HG03103 (cell line): ENCODE measurements around the gene ACSM6.
"Not testable (repeated sequence)": the region's sequence is repeated elsewhere in the genome, so short reads cannot be mapped to it uniquely, and the experiment has no call there.

Experiments used
- ATAC-seq: cut with Tn5 transposase; IDR thresholded peaks from one replicate; pipeline ENCODE4 v1.9.1; 2021; ENCODE audit warnings: low read depth; ENCODE audit not compliant: unreplicated experiment

Gene ACSM6

DNA sequence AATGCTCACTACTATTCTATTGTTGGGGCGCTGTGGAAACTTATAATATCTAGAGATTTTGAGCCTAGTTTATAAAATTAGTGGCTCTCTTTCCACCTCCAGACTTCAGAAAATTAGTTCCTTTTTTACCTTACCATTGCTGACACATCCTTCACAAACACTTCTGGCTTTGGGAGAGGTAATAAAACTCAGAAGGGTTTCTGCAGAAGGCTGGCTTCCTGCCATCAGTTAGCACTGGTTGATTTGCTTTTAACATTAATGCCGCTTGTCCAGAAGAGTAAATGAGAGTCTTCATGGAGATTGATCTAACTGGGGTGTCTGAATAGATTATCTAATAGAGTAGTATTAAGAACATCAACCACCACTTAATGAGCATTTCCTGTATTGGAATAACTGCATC, 20.3 kb downstream of the ACSM6 start:
- no peak for ATAC-seq

DNA sequence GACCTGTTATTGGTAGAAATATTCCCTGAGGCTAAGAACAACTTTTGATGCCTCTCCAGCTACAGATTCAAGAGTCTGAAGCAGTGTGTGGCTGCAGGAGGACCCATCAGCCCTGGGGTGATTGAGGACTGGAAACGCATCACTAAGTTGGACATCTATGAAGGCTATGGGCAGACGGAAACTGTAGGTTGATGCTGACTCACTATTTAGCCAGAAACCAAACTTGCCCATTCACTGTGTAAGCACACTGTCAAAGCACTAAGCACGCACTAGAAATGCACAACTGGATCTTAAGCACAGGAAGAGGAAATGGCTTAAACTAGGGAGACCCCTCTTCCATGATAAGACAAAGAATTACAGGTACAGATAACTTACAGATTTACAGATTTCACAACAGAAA, 20.8 kb downstream of the ACSM6 start:
- ATAC-seq = no peak

DNA sequence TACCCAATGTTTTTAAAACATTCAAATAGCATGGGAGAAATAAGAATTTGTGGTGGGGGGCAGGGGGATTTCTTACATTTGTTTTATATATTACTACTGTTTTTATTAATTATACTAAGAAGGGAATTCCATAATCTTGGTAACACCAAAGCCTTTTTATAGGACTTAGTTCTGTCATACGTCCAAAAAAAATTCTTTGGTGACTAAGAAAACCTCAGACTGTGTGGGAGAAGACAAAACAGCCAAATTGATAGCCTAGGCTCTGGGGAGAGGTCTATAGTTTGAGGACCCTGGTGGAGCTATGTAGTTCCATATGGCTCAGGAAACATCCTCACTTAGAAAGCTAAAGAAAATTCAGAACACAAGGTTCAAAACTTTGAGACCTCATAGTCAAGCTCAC, 23.4 kb downstream of the ACSM6 start:
- ATAC-seq = no peak

DNA sequence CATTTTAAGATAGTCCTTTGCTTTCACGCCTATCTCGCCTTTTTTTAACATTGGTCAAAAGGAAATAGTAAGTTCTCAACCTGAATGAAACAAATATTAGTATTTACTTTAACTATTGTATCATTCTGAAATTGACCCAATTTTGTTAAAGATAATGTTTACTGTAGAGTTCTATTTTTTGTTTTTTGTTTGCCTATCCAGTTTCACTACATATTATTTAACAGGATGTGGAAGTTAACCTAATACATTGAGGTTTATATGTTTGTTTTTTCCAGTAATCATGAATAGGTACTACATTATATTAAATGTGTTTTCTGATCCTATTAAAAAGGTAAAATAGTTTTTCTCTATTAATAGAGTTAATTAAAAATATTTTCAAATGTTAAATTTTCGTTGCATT, 26.5 kb downstream of the ACSM6 start:
- no peak for ATAC-seq

- no peak for ATAC-seq
These were observed 27.1 kb downstream of the ACSM6 start for GRCh38 chr10:95221124-95221523.

GRCh38 chr10:95225136-95225535, 31.1 kb downstream of the ACSM6 start:
- ATAC-seq = no peak

GRCh38 chr10:95228934-95229723, 35.1 kb downstream of the ACSM6 start:
- ATAC-seq = not testable (repeated sequence)

GRCh38 chr10:95229724-95230627, 35.9 kb downstream of the ACSM6 start:
- ATAC-seq = no peak

DNA sequence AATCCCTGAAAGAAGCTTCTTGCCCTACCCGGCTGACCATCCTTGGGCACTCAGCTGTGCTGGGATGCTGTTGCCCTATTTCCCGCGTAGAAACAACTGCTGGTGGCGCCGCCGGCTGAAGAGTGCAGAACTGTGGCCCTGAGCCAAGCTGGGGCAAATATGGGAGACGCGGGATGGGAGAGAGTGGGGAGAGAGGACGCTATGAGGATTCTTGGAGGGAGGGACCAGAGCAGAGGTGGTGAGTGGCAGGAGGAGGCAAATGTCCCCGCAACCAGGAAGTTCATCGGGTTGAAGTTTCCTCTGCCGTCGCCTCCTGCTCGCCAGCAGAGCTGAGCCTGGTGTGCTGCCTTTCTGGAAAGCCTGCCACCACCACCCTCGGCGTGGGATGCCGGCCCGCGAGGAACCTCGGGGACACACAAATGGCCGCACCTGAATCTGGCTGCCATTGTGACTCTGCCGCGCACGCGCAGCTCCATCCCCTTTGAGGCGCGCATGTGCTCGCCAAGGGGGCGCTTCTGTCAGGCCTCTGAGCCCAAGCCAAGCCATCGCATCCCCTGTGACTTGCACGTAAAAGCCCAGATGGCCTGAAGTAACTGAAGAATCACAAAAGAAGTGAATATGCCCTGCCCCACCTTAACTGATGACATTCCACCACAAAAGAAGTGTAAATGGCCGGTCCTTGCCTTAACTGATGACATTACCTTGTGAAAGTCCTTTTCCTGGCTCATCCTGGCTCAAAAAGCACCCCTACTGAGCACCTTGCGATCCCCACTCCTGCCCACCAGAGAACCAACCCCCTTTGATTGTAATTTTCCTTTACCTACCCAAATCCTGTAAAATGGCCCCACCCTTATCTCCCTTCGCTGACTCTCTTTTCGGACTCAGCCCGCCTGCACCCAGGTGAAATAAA, 36.9 kb downstream of the ACSM6 start:
- peak; percentile 43 for ATAC-seq

GRCh38 chr10:95233377-95234034, 39.5 kb downstream of the ACSM6 start:
- ATAC-seq = no peak

DNA sequence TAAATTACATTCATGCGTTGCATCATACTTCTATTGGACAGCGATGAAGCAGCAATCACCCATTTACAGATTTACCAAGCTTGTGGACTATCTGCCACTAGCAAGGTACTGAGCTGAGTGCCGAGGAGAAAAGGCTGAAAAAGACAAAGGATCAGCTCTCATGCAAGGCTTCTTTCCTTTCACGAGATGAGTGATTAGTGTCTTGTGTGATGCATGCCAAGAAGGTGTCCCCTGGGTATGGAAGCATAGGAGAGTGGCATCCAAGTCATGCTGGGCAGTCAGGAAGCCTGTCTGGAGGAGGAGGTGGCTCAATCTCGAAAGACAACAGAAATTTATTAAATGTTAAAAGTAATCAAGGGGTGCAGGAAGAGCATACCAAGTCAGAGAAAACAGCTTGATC, 40.9 kb downstream of the ACSM6 start:
- ATAC-seq = no peak

- no peak for ATAC-seq
These were observed 41.6 kb downstream of the ACSM6 start for GRCh38 chr10:95235676-95236067.

DNA sequence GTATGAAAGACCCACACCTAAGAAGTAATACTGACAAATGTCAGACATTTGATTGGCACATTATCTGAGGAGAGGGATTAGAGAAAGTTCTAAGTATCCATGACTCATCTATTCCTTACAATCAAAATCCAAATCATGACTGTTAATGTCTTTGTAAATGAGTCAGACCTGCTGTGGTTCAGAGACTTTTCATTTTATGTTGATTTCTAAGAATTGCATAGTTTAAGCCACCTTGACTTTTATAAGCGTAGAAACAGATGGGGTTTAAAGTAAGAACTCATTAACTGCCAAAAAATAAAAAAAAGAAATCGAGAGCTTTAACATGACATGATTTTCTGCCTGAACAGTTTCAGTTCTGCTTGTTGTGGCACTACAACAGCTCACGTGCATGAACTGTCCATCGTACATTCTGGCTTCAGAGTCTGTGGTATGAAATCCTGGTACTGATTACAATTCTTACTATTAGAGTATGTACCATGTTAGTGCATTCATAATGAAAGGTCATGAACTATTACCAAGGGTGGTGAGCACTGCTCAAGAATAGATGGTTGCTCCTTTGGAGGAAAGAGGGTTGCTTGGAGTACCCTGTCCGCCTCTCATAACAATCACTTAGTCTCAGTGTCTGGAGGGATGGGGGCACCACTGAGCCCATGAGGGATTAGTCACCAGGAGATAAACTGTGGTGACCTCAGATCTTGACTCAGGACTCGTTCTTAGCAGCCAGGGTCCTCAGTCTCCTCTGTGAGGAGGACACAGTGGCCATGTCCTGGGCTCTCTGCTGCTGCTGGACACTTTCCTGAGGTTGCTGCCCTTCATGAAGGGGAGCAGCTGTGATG, 42.2 kb downstream of the ACSM6 start:
- peak; percentile 94 for ATAC-seq

- ATAC-seq = no peak
These were observed 43.5 kb downstream of the ACSM6 start for GRCh38 chr10:95237376-95238170.

- not testable (repeated sequence) for ATAC-seq
These were observed 46.1 kb downstream of the ACSM6 start for GRCh38 chr10:95240096-95240495.

DNA sequence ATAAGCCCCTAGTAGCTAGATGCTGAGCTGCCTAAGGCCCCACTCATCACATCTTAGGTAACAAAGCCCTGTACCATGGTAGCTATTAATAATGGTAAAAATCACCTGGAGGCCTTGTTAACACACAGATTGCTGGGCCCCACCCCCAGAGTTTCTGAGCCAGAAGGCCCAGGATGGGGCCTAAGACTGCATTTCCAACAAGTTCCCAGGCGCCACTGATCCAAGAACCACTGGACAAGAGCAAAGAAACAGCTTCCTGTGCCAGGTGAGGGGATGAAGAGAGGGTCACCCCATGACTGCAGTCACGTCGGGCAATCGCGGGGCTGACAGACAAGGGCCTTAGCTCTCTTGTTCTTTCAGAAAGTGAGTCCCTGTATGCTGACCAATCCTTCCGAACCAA, 46.8 kb downstream of the ACSM6 start:
- ATAC-seq = no peak

GRCh38 chr10:95241533-95241932, 47.5 kb downstream of the ACSM6 start:
- no peak for ATAC-seq

- no peak for ATAC-seq
These were observed 48.7 kb downstream of the ACSM6 start for GRCh38 chr10:95242581-95243317.
